HPDE6-E6E7 (cell line): Measurements from ENCODE around the gene OBSCN.

ENCODE experiments used
- DNase-seq: peaks from one replicate; pipeline ENCODE4 v3.0.0; 2011; ENCODE audit warnings: missing footprints; ENCODE audit errors: extremely low spot score

Gene OBSCN, protein sequence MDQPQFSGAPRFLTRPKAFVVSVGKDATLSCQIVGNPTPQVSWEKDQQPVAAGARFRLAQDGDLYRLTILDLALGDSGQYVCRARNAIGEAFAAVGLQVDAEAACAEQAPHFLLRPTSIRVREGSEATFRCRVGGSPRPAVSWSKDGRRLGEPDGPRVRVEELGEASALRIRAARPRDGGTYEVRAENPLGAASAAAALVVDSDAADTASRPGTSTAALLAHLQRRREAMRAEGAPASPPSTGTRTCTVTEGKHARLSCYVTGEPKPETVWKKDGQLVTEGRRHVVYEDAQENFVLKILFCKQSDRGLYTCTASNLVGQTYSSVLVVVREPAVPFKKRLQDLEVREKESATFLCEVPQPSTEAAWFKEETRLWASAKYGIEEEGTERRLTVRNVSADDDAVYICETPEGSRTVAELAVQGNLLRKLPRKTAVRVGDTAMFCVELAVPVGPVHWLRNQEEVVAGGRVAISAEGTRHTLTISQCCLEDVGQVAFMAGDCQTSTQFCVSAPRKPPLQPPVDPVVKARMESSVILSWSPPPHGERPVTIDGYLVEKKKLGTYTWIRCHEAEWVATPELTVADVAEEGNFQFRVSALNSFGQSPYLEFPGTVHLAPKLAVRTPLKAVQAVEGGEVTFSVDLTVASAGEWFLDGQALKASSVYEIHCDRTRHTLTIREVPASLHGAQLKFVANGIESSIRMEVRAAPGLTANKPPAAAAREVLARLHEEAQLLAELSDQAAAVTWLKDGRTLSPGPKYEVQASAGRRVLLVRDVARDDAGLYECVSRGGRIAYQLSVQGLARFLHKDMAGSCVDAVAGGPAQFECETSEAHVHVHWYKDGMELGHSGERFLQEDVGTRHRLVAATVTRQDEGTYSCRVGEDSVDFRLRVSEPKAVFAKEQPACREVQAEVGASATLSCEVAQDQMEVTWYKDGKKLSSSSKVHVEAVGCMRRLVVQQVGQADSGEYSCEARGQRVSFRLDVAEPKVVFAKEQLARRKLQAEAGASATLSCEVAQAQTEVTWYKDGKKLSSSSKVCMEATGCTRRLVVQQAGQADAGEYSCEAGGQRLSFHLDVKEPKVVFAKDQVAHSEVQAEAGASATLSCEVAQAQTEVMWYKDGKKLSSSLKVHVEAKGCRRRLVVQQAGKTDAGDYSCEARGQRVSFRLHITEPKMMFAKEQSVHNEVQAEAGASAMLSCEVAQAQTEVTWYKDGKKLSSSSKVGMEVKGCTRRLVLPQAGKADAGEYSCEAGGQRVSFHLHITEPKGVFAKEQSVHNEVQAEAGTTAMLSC (N-terminal part only)

GRCh38 chr1:228207851-228208821 lies at the start of gene OBSCN:
TSS of gene OBSCN (plus strand) at chr1:228208044. CDS start at chr1:228211784, 3,740 bp downstream.
- DNase-seq = no peak

DNA sequence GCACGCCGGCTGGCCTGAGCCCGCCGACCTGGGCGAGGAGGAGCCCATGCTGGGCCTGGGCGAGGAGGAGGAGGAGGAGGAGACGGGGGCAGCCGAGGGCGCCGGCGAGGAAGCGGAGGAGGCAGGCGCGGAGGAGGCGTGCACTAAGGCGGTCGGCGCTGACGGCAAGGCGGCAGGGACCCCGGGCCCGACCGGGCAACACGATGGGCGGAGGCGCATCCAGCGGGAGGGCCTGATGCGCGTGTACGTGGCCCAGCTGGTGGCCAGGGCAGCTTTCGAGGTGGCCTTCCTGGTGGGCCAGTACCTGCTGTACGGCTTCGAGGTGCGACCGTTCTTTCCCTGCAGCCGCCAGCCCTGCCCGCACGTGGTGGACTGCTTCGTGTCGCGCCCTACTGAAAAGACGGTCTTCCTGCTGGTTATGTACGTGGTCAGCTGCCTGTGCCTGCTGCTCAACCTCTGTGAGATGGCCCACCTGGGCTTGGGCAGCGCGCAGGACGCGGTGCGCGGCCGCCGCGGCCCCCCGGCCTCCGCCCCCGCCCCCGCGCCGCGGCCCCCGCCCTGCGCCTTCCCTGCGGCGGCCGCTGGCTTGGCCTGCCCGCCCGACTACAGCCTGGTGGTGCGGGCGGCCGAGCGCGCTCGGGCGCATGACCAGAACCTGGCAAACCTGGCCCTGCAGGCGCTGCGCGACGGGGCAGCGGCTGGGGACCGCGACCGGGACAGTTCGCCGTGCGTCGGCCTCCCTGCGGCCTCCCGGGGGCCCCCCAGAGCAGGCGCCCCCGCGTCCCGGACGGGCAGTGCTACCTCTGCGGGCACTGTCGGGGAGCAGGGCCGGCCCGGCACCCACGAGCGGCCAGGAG lies 49.5 kb upstream of the OBSCN start:
- DNase-seq = no peak

DNA sequence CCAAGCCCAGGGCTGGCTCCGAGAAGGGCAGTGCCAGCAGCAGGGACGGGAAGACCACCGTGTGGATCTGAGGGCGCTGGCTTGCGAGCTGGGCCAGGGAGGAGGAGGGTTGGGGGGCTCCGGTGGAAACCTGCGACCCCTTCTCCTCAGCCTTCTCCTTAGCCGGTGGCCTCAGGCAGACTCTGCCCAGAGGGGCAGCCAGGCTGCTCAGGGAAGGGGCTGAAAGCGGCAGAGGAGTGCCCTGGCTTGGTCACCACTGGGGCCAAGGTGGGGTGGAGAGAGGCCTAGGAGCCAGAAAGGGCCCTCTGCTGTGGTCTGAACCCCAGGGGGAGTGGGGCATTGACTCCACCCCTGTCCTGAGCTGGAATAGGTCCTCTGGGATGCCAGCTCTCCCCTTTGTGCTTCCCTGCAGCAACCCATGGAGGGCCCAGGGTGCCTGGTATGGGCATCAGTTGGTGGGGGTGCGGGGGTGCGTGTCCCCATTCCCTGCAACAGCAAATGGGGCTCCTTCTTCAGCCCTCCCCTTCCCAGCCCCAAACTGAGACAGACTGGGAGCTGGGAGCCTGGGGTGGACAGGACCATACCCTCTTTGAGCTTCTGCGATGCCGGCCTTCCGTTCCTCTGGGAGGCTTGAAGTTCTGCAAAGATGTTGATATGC lies 48.7 kb upstream of the OBSCN start:
- DNase-seq = no peak

DNA sequence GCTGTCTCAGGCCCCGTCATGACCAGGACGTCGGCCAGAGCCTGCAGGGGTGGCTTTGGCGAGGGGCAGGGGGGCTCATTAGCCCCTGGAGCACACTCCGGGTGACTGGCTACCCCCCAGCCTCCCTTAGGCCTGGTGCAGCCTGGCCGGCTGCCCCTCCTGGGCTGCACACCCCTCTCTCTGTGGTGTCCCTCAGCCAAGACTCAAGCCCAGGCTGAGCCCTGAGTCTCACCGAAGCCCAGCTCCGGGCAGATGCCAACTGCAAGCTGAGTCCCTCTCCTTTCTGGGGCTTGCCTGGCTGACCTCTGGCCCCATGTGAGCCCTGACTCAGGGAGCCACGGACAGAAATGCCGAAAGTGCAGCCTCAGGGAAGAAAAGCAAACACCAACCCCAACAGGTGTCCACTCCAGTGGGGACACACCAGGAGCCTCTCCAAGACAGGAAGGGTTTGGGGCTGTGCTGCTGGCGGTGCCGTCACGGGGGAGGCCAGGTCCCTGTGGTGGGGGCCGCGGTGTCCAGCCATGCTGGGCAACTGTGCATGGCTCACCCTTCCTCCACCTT lies 47.6 kb upstream of the OBSCN start:
- no peak for DNase-seq

- no peak for DNase-seq
These were observed 46.5 kb upstream of the OBSCN start for GRCh38 chr1:228161362-228161761.

- no peak for DNase-seq
These were observed 46.0 kb upstream of the OBSCN start for GRCh38 chr1:228161866-228162265.

DNA sequence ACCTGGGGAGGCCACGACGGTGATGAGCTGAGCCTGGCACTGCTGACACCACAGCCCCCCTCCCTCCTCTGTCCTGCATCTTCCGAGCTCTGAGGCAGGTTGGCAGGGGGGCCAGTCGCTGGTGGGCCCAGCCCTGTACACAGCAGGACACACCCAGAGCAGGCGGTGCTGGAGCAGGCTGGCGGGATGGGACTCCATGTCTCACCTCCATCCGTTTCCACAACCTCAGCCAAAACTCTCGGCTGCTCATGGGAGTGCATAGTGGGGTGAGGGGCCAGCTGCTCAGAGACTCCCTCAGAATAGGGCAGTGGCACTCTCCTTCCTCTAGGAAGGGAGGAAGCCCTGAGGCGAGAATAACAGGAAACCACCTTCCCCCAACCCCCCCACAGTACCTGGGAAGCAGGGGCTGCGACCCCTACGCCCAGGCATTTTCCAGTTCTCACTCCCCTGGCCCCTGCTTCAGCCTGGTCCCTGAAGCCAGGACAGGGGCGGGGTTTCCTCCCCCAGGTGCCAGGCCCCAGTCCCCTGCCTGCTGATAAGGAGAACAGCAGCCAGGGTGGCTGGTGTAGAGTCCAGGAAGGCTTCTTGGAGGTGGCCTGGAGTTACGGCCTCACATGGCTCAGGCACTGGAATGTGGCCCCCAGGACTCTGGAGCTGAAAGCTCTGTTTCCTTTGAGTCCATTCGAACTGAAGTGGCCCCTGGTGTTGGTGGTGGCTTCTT lies 45.4 kb upstream of the OBSCN start:
- no peak for DNase-seq

DNA sequence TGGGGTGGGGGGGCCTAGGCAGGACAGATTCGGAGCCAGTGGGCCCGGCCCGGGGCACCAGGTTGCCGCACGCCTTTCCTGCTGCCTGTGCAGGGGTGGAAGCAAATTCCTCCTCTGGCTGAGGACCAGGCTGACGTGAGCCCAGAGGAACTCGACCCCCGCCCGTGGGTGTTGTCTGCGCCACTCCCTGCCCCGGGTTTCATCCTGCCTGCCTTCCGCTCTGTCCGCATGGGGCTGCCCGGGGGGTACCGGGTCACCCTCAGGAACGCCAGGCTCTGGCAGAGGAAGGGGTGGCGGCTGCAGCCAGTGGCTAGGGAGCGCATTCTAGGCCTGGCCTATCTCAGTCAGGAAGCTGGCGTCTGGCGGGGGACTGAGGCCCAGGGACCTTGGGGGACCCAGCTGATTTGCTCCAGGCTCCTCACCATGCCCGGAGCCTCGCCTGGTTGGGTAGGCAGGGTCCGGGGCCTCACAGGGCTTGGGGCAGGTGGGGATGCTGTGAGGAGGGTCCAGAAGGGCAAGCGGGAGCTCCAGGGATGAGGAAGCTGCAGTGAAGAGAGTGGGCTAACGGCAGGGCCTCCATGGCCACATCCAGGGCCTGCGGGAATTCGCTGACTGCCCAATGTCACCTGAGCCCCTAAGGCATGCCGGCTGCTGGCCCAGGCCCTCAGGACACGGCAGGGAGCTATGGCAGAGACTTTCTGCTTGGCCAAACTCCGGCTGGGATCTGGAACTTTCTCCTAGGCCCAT lies 44.7 kb upstream of the OBSCN start:
- no peak for DNase-seq

- no peak for DNase-seq
These were observed 43.9 kb upstream of the OBSCN start for GRCh38 chr1:228163776-228164519.

- DNase-seq = no peak
These were observed 43.1 kb upstream of the OBSCN start for GRCh38 chr1:228164561-228165371.

GRCh38 chr1:228165372-228166169 lies 42.3 kb upstream of the OBSCN start, which contains the start of gene IBA57:
TSS of gene IBA57 (plus strand) at chr1:228165804. CDS start at chr1:228165817, 13 bp downstream.
- DNase-seq = peak; percentile 94

DNA sequence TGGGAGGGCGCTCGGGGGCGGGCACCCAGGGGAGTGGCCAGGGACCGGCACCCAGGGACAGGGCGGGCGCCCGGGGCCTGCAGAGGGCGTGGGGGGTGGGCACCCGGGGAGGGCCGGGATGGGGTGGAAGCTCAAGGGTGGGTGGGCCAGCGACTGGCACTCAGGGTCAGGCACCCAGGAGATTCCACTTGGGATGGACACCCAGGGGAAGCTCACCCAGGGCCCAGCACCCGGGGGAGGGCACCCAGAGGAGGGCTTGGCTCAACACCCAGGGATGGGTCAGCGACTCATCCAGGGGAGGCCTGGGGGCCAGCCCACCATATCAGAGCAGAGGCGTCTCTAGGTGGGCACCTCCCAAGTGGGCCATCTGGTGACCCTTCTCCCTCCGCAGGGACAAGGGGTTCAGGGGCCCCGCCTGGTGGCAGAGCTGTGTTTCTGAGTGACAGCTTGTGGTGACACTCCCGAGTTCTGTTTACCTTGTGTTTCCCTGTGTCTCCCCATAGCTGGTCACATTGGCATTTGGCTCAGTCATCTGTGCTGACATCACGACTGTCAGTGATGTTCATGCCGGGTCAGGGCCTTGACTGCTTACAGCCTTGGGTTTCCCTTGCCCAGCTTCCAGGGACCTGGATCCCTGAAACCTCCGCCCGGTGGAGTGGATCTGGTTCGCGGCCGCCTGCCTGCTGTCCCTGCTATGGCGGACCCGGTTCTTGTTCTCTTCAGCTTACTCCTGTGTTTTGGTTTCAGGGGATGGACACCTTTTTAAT lies 41.5 kb upstream of the OBSCN start:
- DNase-seq = peak; percentile 96

DNA sequence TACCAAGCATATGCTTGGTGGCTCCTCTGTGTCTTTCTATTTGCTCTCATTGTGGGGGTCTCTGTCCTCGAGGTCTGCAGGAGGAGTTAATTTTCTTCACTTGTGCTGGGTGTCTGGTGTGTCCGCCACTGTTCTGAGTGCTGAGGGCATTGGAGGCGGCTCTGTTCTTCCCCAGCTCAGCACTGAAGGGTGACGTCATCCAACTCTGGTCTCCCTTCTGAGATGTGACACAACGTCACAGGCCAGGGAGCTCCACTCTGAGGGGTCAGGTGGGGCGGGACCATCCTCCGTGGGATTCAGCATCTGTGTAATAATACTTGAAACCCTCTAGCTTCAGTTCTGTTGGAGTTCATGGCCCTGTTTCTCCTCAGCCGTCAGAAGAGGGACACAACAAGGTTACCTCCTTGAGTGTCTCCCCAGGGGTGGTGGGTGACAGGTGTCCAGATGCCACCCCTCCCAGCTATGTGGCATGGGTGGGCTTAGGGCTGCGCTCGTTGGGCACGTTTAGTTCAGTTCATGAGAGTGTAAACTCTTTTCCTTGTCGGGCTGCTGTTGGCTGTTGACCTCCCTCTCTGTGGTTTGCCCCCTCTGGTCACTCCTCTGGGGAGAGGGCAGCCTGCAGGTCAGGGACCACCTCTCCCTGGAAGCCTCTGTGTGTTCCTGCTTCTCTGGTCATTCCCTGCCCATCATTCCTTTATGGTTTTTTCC lies 39.1 kb upstream of the OBSCN start:
- DNase-seq = no peak

DNA sequence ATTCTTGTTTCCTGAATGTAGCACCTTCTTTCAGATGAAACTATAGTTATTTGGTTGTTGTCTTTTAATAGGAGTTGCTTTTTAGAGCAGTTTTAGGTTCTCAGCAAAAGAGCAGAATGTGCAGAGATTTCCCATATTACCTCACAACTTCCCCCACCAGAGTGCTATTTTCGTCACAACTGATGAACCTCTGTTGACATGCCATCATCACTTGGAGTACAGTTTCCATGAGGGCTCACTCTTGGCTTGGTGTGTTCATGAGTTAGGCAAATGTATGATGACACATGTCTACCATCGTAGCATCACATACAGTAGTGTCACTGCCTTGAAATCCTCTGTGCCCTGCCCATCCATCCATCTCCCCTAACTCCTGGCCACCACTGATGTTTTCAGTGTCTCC lies 38.5 kb upstream of the OBSCN start:
- DNase-seq = no peak
